Fibroblast of pulmonary artery (primary cell): ENCODE measurements around the gene IRS1.

Experiments
- DNase-seq: peaks from one replicate; pipeline ENCODE4 v3.0.0-alpha.2; 2010; ENCODE audit warnings: low read depth
- H3K4me3 ChIP-seq: replicated peaks from 2 replicates; pipeline ENCODE4 v1.5.1; 2011; ENCODE audit warnings: low read depth, mild to moderate bottlenecking, control low read depth, low read length, moderate library complexity
- CTCF ChIP-seq: IDR thresholded peaks from 2 replicates; pipeline ENCODE4 v1.5.1; 2011; ENCODE audit warnings: mild to moderate bottlenecking, control low read depth, low read length, inconsistent platforms; ENCODE audit errors: missing control alignments

Gene IRS1

GRCh38 chr2:226839161-226839560 is 39.5 kb upstream of the IRS1 start:
- no peak overlapping the region for H3K4me3 ChIP-seq
- DNase-seq = no peak
- no peak for TF ChIP-seq CTCF

GRCh38 chr2:226838722-226839121 is 39.1 kb upstream of the IRS1 start:
- TF ChIP-seq CTCF = no peak
- DNase-seq = no peak
- no peak overlapping the region for H3K4me3 ChIP-seq

GRCh38 chr2:226837787-226838603 is 38.4 kb upstream of the IRS1 start:
- no peak for DNase-seq
- no peak overlapping the region for H3K4me3 ChIP-seq
- TF ChIP-seq CTCF = no peak

- DNase-seq = no peak
- peak overlapping the region; percentile 72 for H3K4me3 ChIP-seq
- no peak for TF ChIP-seq CTCF
Observed at GRCh38 chr2:226837334-226837733, 37.7 kb upstream of the IRS1 start.

DNA sequence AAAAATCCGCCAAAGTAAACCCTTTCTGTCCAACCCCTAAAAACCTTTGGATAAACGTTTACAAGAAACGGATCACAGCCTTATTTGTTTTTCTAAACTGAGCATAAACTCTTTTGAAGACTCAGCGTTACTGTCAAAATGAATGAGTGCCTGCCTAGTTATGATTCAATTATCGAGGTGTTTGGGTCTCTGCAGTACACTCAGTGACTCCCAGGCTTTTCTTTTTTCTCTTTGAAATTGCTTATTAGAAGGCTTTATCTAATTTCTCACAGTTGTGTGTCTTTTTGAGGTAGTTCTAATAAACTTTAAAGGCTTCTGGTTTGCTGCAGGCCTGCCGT is 36.9 kb upstream of the IRS1 start:
- no peak for TF ChIP-seq CTCF
- no peak for DNase-seq
- H3K4me3 ChIP-seq = peak overlapping the region; percentile 72

DNA sequence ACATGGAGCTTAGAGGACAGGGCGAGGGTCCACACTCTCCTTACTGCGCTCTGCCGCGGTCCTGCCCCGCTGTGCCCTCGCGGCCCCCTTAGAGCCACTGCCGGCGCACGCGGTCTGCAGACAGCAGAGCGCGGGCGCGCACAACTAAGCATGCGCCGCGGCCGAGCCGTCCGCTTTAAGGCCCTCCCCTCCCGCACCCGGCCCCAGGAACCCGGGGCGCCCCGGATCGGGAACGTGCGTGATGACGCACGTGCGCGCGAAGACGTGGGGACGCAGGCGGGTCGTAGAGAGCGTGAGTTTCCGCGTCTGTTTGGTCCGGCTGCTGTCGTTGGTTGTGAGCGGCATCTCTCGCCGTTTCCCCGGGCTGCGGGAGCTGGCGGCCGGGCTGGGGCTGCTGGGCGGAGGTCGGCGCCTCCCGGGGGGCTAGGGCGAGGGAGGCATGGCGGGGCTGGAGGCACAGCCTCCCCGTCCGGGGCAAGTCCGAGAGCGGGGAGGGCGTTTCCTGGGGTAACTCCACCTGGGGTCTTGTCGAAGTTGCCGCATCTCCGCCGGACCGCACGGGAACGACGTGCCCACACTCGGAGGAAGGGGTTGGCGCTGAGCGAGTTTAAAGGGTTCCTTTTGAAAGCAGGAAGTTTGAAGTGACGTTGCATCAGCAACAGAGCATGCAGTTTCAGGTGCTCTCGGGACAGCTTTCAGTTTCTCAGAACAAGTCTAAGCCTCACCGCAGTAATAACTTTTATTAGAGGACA is 36.4 kb upstream of the IRS1 start, which contains the start of gene RHBDD1:
TSS of gene RHBDD1 (plus strand) at position 259 of the 752 bp plus-strand sequence. CDS start 28,640 bp downstream, outside the sequence.
- no peak for TF ChIP-seq CTCF

More for the DNA sequence above, 36.4 kb upstream of the IRS1 start, which contains the start of gene RHBDD1:
- H3K4me3 ChIP-seq = peak within 1 kb of the TSS; percentile 72
- DNase-seq = peak; percentile 97
